Fibroblast of skin of abdomen (primary cell): ENCODE measurements around the gene EIF2D.

ENCODE experiments used
- DNase-seq: peaks from one replicate; pipeline ENCODE4 v3.0.0-alpha.2; 2013

Gene EIF2D

GRCh38 chr1:206544562-206545257 lies 67.6 kb downstream of the EIF2D start:
- peak; percentile 41 for DNase-seq
